ENCODE measurements around the gene NIFK. TPM values are rescaled to one million over a fixed set of nuclear protein-coding genes. Genes with fewer than 3 reads are reported as not detected.

The NIFK gene
- polyA plus RNA-seq, 1 of the 3 experiments (the other 2 are of a cell fraction): 17.0 TPM

- TF ChIP-seq ZBTB33 (IDR thresholded peaks at IDR 0.05; ENCODE audit: borderline replicate concordance, low read depth) (no peak), USF2 (IDR thresholded peaks at IDR 0.05; ENCODE audit: borderline replicate concordance, low read depth, low read length) (no peak), SMC3 (IDR thresholded peaks at IDR 0.05; ENCODE audit: low read depth, low read length) (no peak), GABPA (IDR thresholded peaks at IDR 0.05; ENCODE audit: low read depth) (peak; percentile 84), RFX5 (IDR thresholded peaks at IDR 0.05; ENCODE audit: low read length) (no peak), RAD21 (IDR thresholded peaks at IDR 0.05; ENCODE audit: low read length) (no peak), FOSL2 (IDR thresholded peaks at IDR 0.05; ENCODE audit: borderline replicate concordance, low read depth) (no peak), NRF1 (IDR thresholded peaks at IDR 0.05; ENCODE audit: low read depth, low read length) (peak; percentile 51; the same call in 1 of the 2 replicates), YY1 (IDR thresholded peaks at IDR 0.05; ENCODE audit: low read depth) (peak; percentile 80), JUND (IDR thresholded peaks at IDR 0.05) (no peak), SIN3A (IDR thresholded peaks at IDR 0.05; ENCODE audit: borderline replicate concordance, low read depth, low read length) (peak; percentile 84), FOXM1 (IDR thresholded peaks at IDR 0.05; ENCODE audit: low read depth) (no peak)
Measured at GRCh38 chr2:121736462-121737336, at the start of gene NIFK (continued).

- H3F3A ChIP-seq (replicated peaks; ENCODE audit: insufficient read depth): no peaks in the 10 kb centered on the region
- H3K27ac ChIP-seq (ENCODE audit: low read depth in 2 of 2, low read length in 1 of 2): no peak overlapping the region
- H3K4me3 ChIP-seq (ENCODE audit: low read depth in 2 of 2, low read length in 1 of 2): no peak overlapping the region
- no peak overlapping the region for H3K4me2 ChIP-seq
- H2AFZ ChIP-seq (ENCODE audit: low read depth): no peak overlapping the region
- no peaks in the 10 kb centered on the region; the same call in 1 of the 2 replicates for H3K27me3 ChIP-seq (ENCODE audit: insufficient read depth)
- CTCF ChIA-PET: no interaction called here
- H3K9me2 ChIP-seq: no peaks in the 10 kb centered on the region
- no peaks in the 10 kb centered on the region for H3K4me1 ChIP-seq (ENCODE audit: control insufficient read depth in 1 of 2, insufficient read depth in 2 of 2, low read depth in 1 of 2, low read length in 1 of 2)
- no peak for TF ChIP-seq EP300 (IDR thresholded peaks at IDR 0.05; ENCODE audit: borderline replicate concordance in 1 of 2, low read depth in 1 of 2, low read length in 1 of 2)
- no peak for TF ChIP-seq NRF1 (IDR thresholded peaks at IDR 0.05; ENCODE audit: low read depth, low read length)
- no peak for TF ChIP-seq MXI1 (IDR thresholded peaks at IDR 0.05; ENCODE audit: low read depth, low read length)
- no peak for TF ChIP-seq USF2 (IDR thresholded peaks at IDR 0.05; ENCODE audit: borderline replicate concordance, low read depth, low read length)
- no peak for TF ChIP-seq FOXM1 (IDR thresholded peaks at IDR 0.05; ENCODE audit: low read depth)
- TF ChIP-seq MAX (IDR thresholded peaks at IDR 0.05; ENCODE audit: low read depth): no peak
- no peak for TF ChIP-seq PBX3 (IDR thresholded peaks at IDR 0.05)
- H4K20me1 ChIP-seq (ENCODE audit: insufficient read depth): no peaks in the 10 kb centered on the region
- 29% methylated on average over 2 of the region's 2 CpGs for WGBS (ENCODE audit: low lambda C conversion rate)
- no peak overlapping the region for H3K9ac ChIP-seq
- H3K9me3 ChIP-seq: no peaks in the 10 kb centered on the region
- H3K79me2 ChIP-seq (ENCODE audit: insufficient read depth): no peaks in the 10 kb centered on the region
- no peak for DNase-seq
- H3K36me3 ChIP-seq (replicated peaks in 1 of 2; ENCODE audit: control insufficient read depth in 1 of 2, insufficient read depth in 2 of 2, low read length in 1 of 2): no peaks in the 10 kb centered on the region
- POLR2A ChIA-PET: no interaction called here
Measured at GRCh38 chr2:121783180-121783579, 46.5 kb upstream of the NIFK start.
